H9 (cell line): ENCODE results near the gene GFPT2. TPM values are rescaled to one million over a fixed set of nuclear protein-coding genes. Genes with fewer than 3 reads are reported as not detected.

ENCODE experiments used
- DNase-seq: peaks from one replicate; pipeline ENCODE4 v3.0.0-alpha.2; 2017
- H2AFZ ChIP-seq: one replicate; pipeline ENCODE4 v1.6.1; 2013; ENCODE audit warnings: mild to moderate bottlenecking, low read length, control low read depth, moderate library complexity
- H2AK5ac ChIP-seq: 2 replicates; pipeline ENCODE4 v1.6.1; 2013; ENCODE audit warnings: low read length, control low read depth, mixed read lengths; ENCODE audit not compliant: insufficient read length
- H2BK120ac ChIP-seq: one replicate; pipeline ENCODE4 v1.6.1; 2013; ENCODE audit warnings: low read depth, mild to moderate bottlenecking, low read length, control low read depth, inconsistent platforms; ENCODE audit not compliant: poor library complexity, severe bottlenecking
- H2BK12ac ChIP-seq: 2 replicates; pipeline ENCODE4 v1.6.1; 2013; ENCODE audit warnings: low read length, control low read depth, mixed read lengths, low read depth; ENCODE audit not compliant: insufficient read length
- H2BK15ac ChIP-seq: 2 replicates; pipeline ENCODE4 v1.6.1; 2013; ENCODE audit warnings: low read depth, low read length, control low read depth
- H2BK20ac ChIP-seq: one replicate; pipeline ENCODE4 v1.6.1; 2013; ENCODE audit warnings: low read depth, mild to moderate bottlenecking, low read length, control low read depth, inconsistent platforms; ENCODE audit not compliant: poor library complexity, severe bottlenecking
- H2BK5ac ChIP-seq: 2 replicates; pipeline ENCODE4 v1.6.1; 2013; ENCODE audit warnings: low read length, control low read depth, mixed read lengths; ENCODE audit not compliant: insufficient read length
- H3K14ac ChIP-seq: 2 replicates; pipeline ENCODE4 v1.6.1; 2013; ENCODE audit warnings: low read length, control low read depth; ENCODE audit not compliant: insufficient read depth
- H3K18ac ChIP-seq: 2 replicates; pipeline ENCODE4 v1.6.1; 2013; ENCODE audit warnings: low read depth, mild to moderate bottlenecking, mixed read lengths, low read length, control low read depth; ENCODE audit not compliant: insufficient read length
- H3K23ac ChIP-seq: 2 replicates; pipeline ENCODE4 v1.6.1; 2013; ENCODE audit warnings: low read length, control low read depth, mixed read lengths, low read depth; ENCODE audit not compliant: insufficient read length
- H3K23me2 ChIP-seq: 2 replicates; pipeline ENCODE4 v1.6.1; 2013; ENCODE audit warnings: low read depth, mild to moderate bottlenecking, mixed read lengths, low read length, control low read depth; ENCODE audit not compliant: insufficient read length, poor library complexity, severe bottlenecking
- H3K27ac ChIP-seq: 2 replicates; pipeline ENCODE4 v1.5.1; 2013; ENCODE audit warnings: low read length, control low read depth, mixed read lengths, low read depth; ENCODE audit not compliant: insufficient read length
- H3K27me3 ChIP-seq: 2 replicates; pipeline ENCODE4 v1.6.1; 2013; ENCODE audit warnings: low read length, control low read depth, inconsistent platforms; ENCODE audit not compliant: insufficient read depth
- H3K4ac ChIP-seq: 2 replicates; pipeline ENCODE4 v1.6.1; 2013; ENCODE audit warnings: low read depth, mild to moderate bottlenecking, control low read depth, inconsistent platforms, low read length, moderate library complexity
- H3K4me1 ChIP-seq: 2 replicates; pipeline ENCODE4 v1.6.1; 2013; ENCODE audit warnings: low read length, control low read depth, inconsistent platforms; ENCODE audit not compliant: insufficient read depth
- H3K4me2 ChIP-seq: 2 replicates; pipeline ENCODE4 v1.6.1; 2013; ENCODE audit warnings: low read length, control low read depth, mixed read lengths; ENCODE audit not compliant: insufficient read length, insufficient read depth
- H3K56ac ChIP-seq: 2 replicates; pipeline ENCODE4 v1.6.1; 2013; ENCODE audit warnings: low read depth, mild to moderate bottlenecking, mixed read lengths, low read length, control low read depth; ENCODE audit not compliant: insufficient read length
- H3K79me1 ChIP-seq: 2 replicates; pipeline ENCODE4 v1.6.1; 2013; ENCODE audit warnings: low read depth, mild to moderate bottlenecking, moderate library complexity, low read length, control low read depth, inconsistent platforms; ENCODE audit not compliant: insufficient read depth, poor library complexity, severe bottlenecking
- H3K79me2 ChIP-seq: 2 replicates; pipeline ENCODE4 v1.6.1; 2013; ENCODE audit warnings: low read length, control low read depth, inconsistent platforms; ENCODE audit not compliant: insufficient read depth
- H3K9ac ChIP-seq: 2 replicates; pipeline ENCODE4 v1.6.1; 2013; ENCODE audit warnings: low read length, control low read depth, mixed read lengths; ENCODE audit not compliant: insufficient read length; ENCODE audit errors: extremely low read depth
- H3K9me3 ChIP-seq: one replicate; pipeline ENCODE4 v1.6.1; 2013; ENCODE audit warnings: low read depth, low read length, inconsistent platforms; ENCODE audit not compliant: control insufficient read depth
- H3T11ph ChIP-seq: one replicate; pipeline ENCODE4 v1.6.1; 2013; ENCODE audit warnings: mild to moderate bottlenecking, low read length, control low read depth, inconsistent platforms
- H4K20me1 ChIP-seq: one replicate; pipeline ENCODE4 v1.6.1; 2013; ENCODE audit not compliant: control insufficient read depth, insufficient read length, insufficient read depth
- H4K5ac ChIP-seq: 2 replicates; pipeline ENCODE4 v1.6.1; 2013; ENCODE audit warnings: low read depth, mild to moderate bottlenecking, mixed read lengths, low read length, control low read depth; ENCODE audit not compliant: insufficient read length
- H4K8ac ChIP-seq: replicated peaks from 2 replicates; pipeline ENCODE4 v1.6.1; 2013; ENCODE audit warnings: low read length, control low read depth, mixed read lengths, low read depth; ENCODE audit not compliant: insufficient read length
- H4K91ac ChIP-seq: 2 replicates; pipeline ENCODE4 v1.6.1; 2013; ENCODE audit warnings: low read depth, mild to moderate bottlenecking, moderate library complexity, mixed read lengths, low read length, control low read depth; ENCODE audit not compliant: insufficient read length
- H3K27ac Mint-ChIP-seq, 3 experiments: 2 replicates in 2 of 3; 3 replicates in 1 of 3; pipeline ENCODE4 v1.8.0; 2020 to 2021; ENCODE audit warnings: mixed read lengths in 3 of 3, mild to moderate bottlenecking in 1 of 3, moderate library complexity in 1 of 3
- H3K27me3 Mint-ChIP-seq: 2 replicates; pipeline ENCODE4 v1.8.0; 2021; ENCODE audit warnings: low read depth, mild to moderate bottlenecking, moderate library complexity, mixed read lengths
- H3K36me3 Mint-ChIP-seq, 3 experiments: 2 replicates in 2 of 3; 3 replicates in 1 of 3; pipeline ENCODE4 v1.8.0; 2020 to 2021; ENCODE audit warnings: low read depth in 3 of 3, mixed read lengths in 3 of 3; ENCODE audit not compliant: insufficient read depth in 1 of 3
- H3K4me1 Mint-ChIP-seq, 2 experiments: 2 replicates each; pipeline ENCODE4 v1.8.0; 2020; ENCODE audit warnings: mixed read lengths in 2 of 2
- H3K4me3 Mint-ChIP-seq, 2 experiments: 2 replicates in 1 of 2; 3 replicates in 1 of 2; pipeline ENCODE4 v1.8.0; 2020 to 2021; ENCODE audit warnings: mild to moderate bottlenecking in 2 of 2, mixed read lengths in 2 of 2, moderate library complexity in 1 of 2
- H3K9me3 Mint-ChIP-seq, 2 experiments: 2 replicates in 1 of 2; 3 replicates in 1 of 2; pipeline ENCODE4 v1.8.0; 2020; ENCODE audit warnings: mild to moderate bottlenecking in 2 of 2, mixed read lengths in 2 of 2, moderate library complexity in 1 of 2
- CTCF ChIP-seq: fragments of 200-600 bp; sonication (generic); conservative IDR thresholded peaks from 3 replicates; pipeline ENCODE4 v1.8.0; 2021; ENCODE audit warnings: antibody characterized with exemption, mild to moderate bottlenecking
- WGBS: extraction: QIAGEN DNeasy Blood & Tissue Kit; methylation state at CpG from one replicate; pipeline ENCODE4 v1.1.7; 2013; ENCODE audit warnings: missing lambda C conversion rate, low lambda C conversion rate, mixed read lengths; ENCODE audit not compliant: insufficient read length; ENCODE audit errors: extremely low coverage; 5-methylcytosine and 5-hydroxymethylcytosine counted together
- total RNA-seq: library from RNA; stranded (reverse); gene quantifications from 2 replicates; pipeline ENCODE4 v1.2.1, GENCODE V29; 2021

GFPT2 gene
- total RNA-seq, 1 experiment from 2014 or later, result 89.8 TPM

- H3K23me2 ChIP-seq, result no peaks in the 10 kb centered on the region
- no peak overlapping the region for H4K91ac ChIP-seq
- H3K56ac ChIP-seq, result no peak overlapping the region
- no peak overlapping the region for H2BK20ac ChIP-seq
- H2BK12ac ChIP-seq, result no peak overlapping the region
- no peak overlapping the region for H2BK5ac ChIP-seq
- H3K27ac ChIP-seq, result no peak overlapping the region
- H2AFZ ChIP-seq, result no peak overlapping the region
- Mint-ChIP-seq H3K36me3 (peaks cover 46 to 65% (median 59%) of the 10 kb centered on the region in 3 experiments), H3K27me3 (no peaks in the 10 kb centered on the region), H3K4me1 (peaks cover 2 to 4% of the 10 kb centered on the region in 2 experiments; a peak in 2 of 4 replicates), H3K27ac (peak overlapping the region in 2 of 3 experiments; percentile 52 to 82; a peak in 3 of 7 replicates), H3K4me3 (no peak overlapping the region), H3K9me3 (peaks cover 0 to 11% of the 10 kb centered on the region in 2 experiments; a peak in 4 of 5 replicates)
- H3K79me1 ChIP-seq, result no peaks in the 10 kb centered on the region
- no peak for TF ChIP-seq CTCF
- H3K27me3 ChIP-seq, result no peaks in the 10 kb centered on the region
- no peak overlapping the region for H3K18ac ChIP-seq
- peaks cover 2% of the 10 kb centered on the region; the same call in 1 of the 2 replicates for H3K4me1 ChIP-seq
- no peak overlapping the region for H2BK120ac ChIP-seq
- H2AK5ac ChIP-seq, result no peak overlapping the region
- H4K5ac ChIP-seq, result no peak overlapping the region
- no peak overlapping the region for H3K9ac ChIP-seq
- no peak overlapping the region for H3K4me2 ChIP-seq
- no peaks in the 10 kb centered on the region; the same call in none of the 2 replicates for H3K79me2 ChIP-seq
- H2BK15ac ChIP-seq, result no peak overlapping the region
- H3K14ac ChIP-seq, result no peak overlapping the region
- H3K23ac ChIP-seq, result no peak overlapping the region
- H3K9me3 ChIP-seq, result no peaks in the 10 kb centered on the region
- WGBS, result no CpG with 5 or more reads among the region's 10 CpGs
- H4K8ac ChIP-seq, result no peak overlapping the region
- H3T11ph ChIP-seq, result no peak overlapping the region
- DNase-seq, result no peak
- no peaks in the 10 kb centered on the region for H4K20me1 ChIP-seq
- H3K4ac ChIP-seq, result no peak overlapping the region
Measured at GRCh38 chr5:180281706-180282105, 71.4 kb downstream of the GFPT2 start.
